Endothelial cell of umbilical vein (primary cell): ENCODE results near the gene UTS2B. TPM values are rescaled to one million over a fixed set of nuclear protein-coding genes. Genes with fewer than 3 reads are reported as not detected.

ENCODE experiments used
- BruUV-seq: library from RNA; stranded (reverse); fragments of 400-500 nt; replicated peaks from 2 replicates; lab custom pipeline; 2021; lab: Mats Ljungman, UMichigan
- CTCF ChIA-PET: fragments of 300-600, 350-600 bp; sonication (Branson Sonifier 250); formaldehyde crosslinking; loops from one replicate; lab custom pipeline; 2021; ENCODE audit warnings: antibody characterized with exemption, inconsistent platforms; lab: Charles Lee
- POLR2A ChIA-PET: fragments of 300-600, 350-600 bp; sonication (Branson Sonifier 250); formaldehyde crosslinking; loops from one replicate; lab custom pipeline; 2021; ENCODE audit warnings: antibody characterized with exemption, inconsistent platforms; lab: Charles Lee
- DNase-seq: peaks from one replicate; pipeline ENCODE4 v3.0.0-alpha.2; 2011; ENCODE audit warnings: low read depth, low spot score
- FAIRE-seq: peaks from 2 replicates; lab custom pipeline; 2011; peaks lifted over from hg19 to GRCh38; lab: Jason Lieb, UNC
- H2AFZ ChIP-seq: 2 replicates; pipeline ENCODE4 v1.6.0; 2012; ENCODE audit warnings: low read depth, low read length, control low read depth, inconsistent platforms
- H3K27ac ChIP-seq: 2 replicates; pipeline ENCODE4 v1.5.1; 2011; ENCODE audit warnings: low read depth, mild to moderate bottlenecking, control low read depth, low read length, moderate library complexity; ENCODE audit not compliant: insufficient read depth
- H3K27me3 ChIP-seq, 2 experiments: 2 replicates each; pipeline versions ENCODE4 v1.6.0 to v1.6.1; 2011; ENCODE audit warnings: low read length in 2 of 2, mixed read lengths in 1 of 2; ENCODE audit not compliant: control insufficient read depth in 2 of 2, insufficient read depth in 2 of 2
- H3K36me3 ChIP-seq, 2 experiments: 2 replicates in 1 of 2; 3 replicates in 1 of 2; pipeline ENCODE4 v1.5.1; 2011; ENCODE audit warnings: low read length in 2 of 2, mild to moderate bottlenecking in 1 of 2, moderate library complexity in 1 of 2; ENCODE audit not compliant: control insufficient read depth in 2 of 2, insufficient read depth in 2 of 2; ENCODE audit errors: extremely low read depth in 1 of 2
- H3K4me1 ChIP-seq: 3 replicates; pipeline ENCODE4 v1.5.1; 2011; ENCODE audit warnings: mild to moderate bottlenecking, low read length; ENCODE audit not compliant: control insufficient read depth, insufficient read depth; ENCODE audit errors: extremely low read depth
- H3K4me2 ChIP-seq: 2 replicates; pipeline ENCODE4 v1.6.1; 2011; ENCODE audit warnings: low read length, control low read depth, mixed read lengths; ENCODE audit not compliant: insufficient read depth
- H3K4me3 ChIP-seq, 3 experiments: fragments of 200-600 bp in 1 of 3; sonication (generic), shearing (Covaris generic) in 1 of 3; replicated peaks in 1 of 3; 2 replicates each; pipeline ENCODE4 v1.5.1; 2011 to 2016; ENCODE audit warnings: control low read depth in 3 of 3, low read length in 3 of 3, mild to moderate bottlenecking in 2 of 3, inconsistent platforms in 1 of 3, low read depth in 1 of 3, moderate library complexity in 1 of 3; ENCODE audit not compliant: insufficient read depth in 1 of 3
- H3K79me2 ChIP-seq: 2 replicates; pipeline ENCODE4 v1.6.0; 2012; ENCODE audit warnings: low read length, inconsistent platforms; ENCODE audit not compliant: control insufficient read depth, insufficient read depth
- H3K9ac ChIP-seq: replicated peaks from 2 replicates; pipeline ENCODE3; 2011; ENCODE audit warnings: low read length, control low read depth; ENCODE audit not compliant: insufficient read depth; ENCODE audit errors: extremely low read depth
- H3K9me1 ChIP-seq: replicated peaks from 3 replicates; pipeline ENCODE4 v1.6.0; 2011; ENCODE audit warnings: mild to moderate bottlenecking, low read length; ENCODE audit not compliant: control insufficient read depth, insufficient read depth; ENCODE audit errors: extremely low read depth
- H3K9me3 ChIP-seq: replicated peaks from 2 replicates; pipeline ENCODE4 v1.5.1; 2012; ENCODE audit warnings: low read length, inconsistent platforms; ENCODE audit not compliant: control insufficient read depth, insufficient read depth
- H4K20me1 ChIP-seq: replicated peaks from 2 replicates; pipeline ENCODE3; 2011; ENCODE audit warnings: mild to moderate bottlenecking, low read length; ENCODE audit not compliant: control insufficient read depth, insufficient read depth; ENCODE audit errors: extremely low read depth
- CTCF ChIP-seq, 2 donors: IDR thresholded peaks; 1 replicate in 1 of 2; 2 replicates in 1 of 2; pipeline ENCODE4 v1.5.1; 2011; ENCODE audit warnings: low read length in 2 of 2, mild to moderate bottlenecking in 2 of 2, moderate library complexity in 2 of 2, control low read depth in 1 of 2, inconsistent platforms in 1 of 2, low read depth in 1 of 2; ENCODE audit not compliant: insufficient read depth in 1 of 2; ENCODE audit errors: extremely low read depth in 1 of 2
- EZH2 ChIP-seq: IDR thresholded peaks from 2 replicates; pipeline ENCODE4 v1.6.1; 2012; ENCODE audit warnings: borderline replicate concordance, low read depth, mild to moderate bottlenecking, moderate library complexity, low read length, inconsistent platforms; ENCODE audit not compliant: severe bottlenecking
- FOS ChIP-seq: IDR thresholded peaks from 2 replicates; pipeline ENCODE4 v1.6.1; 2011; ENCODE audit warnings: mild to moderate bottlenecking, low read length, moderate library complexity, borderline replicate concordance; ENCODE audit not compliant: insufficient read depth
- GATA2 ChIP-seq: IDR thresholded peaks from 2 replicates; pipeline ENCODE4 v1.7.0; 2011; ENCODE audit warnings: low read depth, mild to moderate bottlenecking, moderate library complexity, mixed read lengths, low read length; ENCODE audit not compliant: insufficient read length, insufficient read depth
- JUN ChIP-seq: IDR thresholded peaks from 2 replicates; pipeline ENCODE4 v1.6.1; 2011; ENCODE audit warnings: borderline replicate concordance, low read depth; ENCODE audit not compliant: insufficient read length, insufficient read depth
- MYC ChIP-seq: IDR thresholded peaks from one replicate; pipeline ENCODE4 v1.6.1; 2011; ENCODE audit warnings: mild to moderate bottlenecking, low read depth, low read length
- POLR2A ChIP-seq: IDR thresholded peaks from 2 replicates; pipeline ENCODE4 v1.6.1; 2012; ENCODE audit warnings: low read depth, mild to moderate bottlenecking, control low read depth, low read length
- POLR2AphosphoS5 ChIP-seq: IDR thresholded peaks from 2 replicates; pipeline ENCODE4 v1.6.1; 2012; ENCODE audit warnings: low read depth, mild to moderate bottlenecking, control low read depth, low read length, moderate library complexity; ENCODE audit not compliant: insufficient read depth
- dilution Hi-C: fragments of 300-500 bp; cut with MboI; formaldehyde crosslinking; loops from one replicate; pipeline ENCODE4 v1.15.0; 2019; ENCODE audit warnings: low sequenced_read_pairs; ENCODE audit not compliant: extremely low pct_ligation_motif_present
- intact Hi-C: fragments of 100-400 bp; cut with micrococcal nuclease; formaldehyde crosslinking; loops from one replicate; pipeline ENCODE4 v1.10.0; 2022
- polyA plus RNA-seq, 4 experiments: library from polyadenylated mRNA; depleted of rRNA in 3 of 4; stranded (reverse) in 3 of 4; unstranded in 1 of 4; fragments of >200 nt; gene quantifications; 2 replicates each; pipeline versions ENCODE4 v1.2.1 to v1.2.3, GENCODE V29; 2011 to 2012; ENCODE audit warnings: missing spikeins in 1 of 4
- total RNA-seq: library from RNA; stranded (reverse); gene quantifications from 2 replicates; pipeline ENCODE4 v1.2.3, GENCODE V29; 2021
- TF ChIP-seq, protein P1 (sequence below): IDR thresholded peaks from 2 replicates; pipeline ENCODE4 v1.6.1; 2011; ENCODE audit not compliant: insufficient read depth, insufficient read length

UTS2B gene
- total and polyA plus RNA-seq, 2 donors (not counting 3 experiments of a cell fraction or from before 2014, with no cell fraction given) = 0.21 to 1.1 TPM

- no peaks in the 10 kb centered on the region for H3K9me3 ChIP-seq
- H3K4me2 ChIP-seq = peak overlapping the region; percentile 91
- FAIRE-seq (peak; percentile 91), DNase-seq (peak; percentile 78)
- CTCF ChIA-PET = interaction anchor here (0.7 to 2.3 kb wide), 12 partner anchors 8 to 231 kb away, joined by 3 to 16 read pairs (median 4); partner anchors contain the start of gene UTS2B
- BruUV-seq = no TSS peak
- POLR2A ChIA-PET = no interaction called here
- peaks cover 9 to 35% of the 10 kb centered on the region in 2 experiments for H3K36me3 ChIP-seq
- peaks cover 38% of the 10 kb centered on the region for H3K4me1 ChIP-seq
- peak; percentile 84 for TF ChIP-seq FOS
- TF ChIP-seq MYC = no peak
- TF ChIP-seq EZH2 = no peak
- peak; percentile 61 for TF ChIP-seq POLR2A
- TF ChIP-seq JUN = peak; percentile 56
- TF ChIP-seq GATA2 = peak; percentile 82
- TF ChIP-seq, protein P1, sequence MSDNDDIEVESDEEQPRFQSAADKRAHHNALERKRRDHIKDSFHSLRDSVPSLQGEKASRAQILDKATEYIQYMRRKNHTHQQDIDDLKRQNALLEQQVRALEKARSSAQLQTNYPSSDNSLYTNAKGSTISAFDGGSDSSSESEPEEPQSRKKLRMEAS = no peak
- peak; percentile 92 for TF ChIP-seq POLR2AphosphoS5
- no peak for TF ChIP-seq CTCF (IDR thresholded peaks at IDR 0.05; ENCODE audit: extremely low read depth in 1 of 2, insufficient read depth in 1 of 2, low read depth in 1 of 2, low read length in 2 of 2)
- H4K20me1 ChIP-seq = no peaks in the 10 kb centered on the region
- peak overlapping the region; percentile 61 for H3K27ac ChIP-seq
- no peak overlapping the region for H2AFZ ChIP-seq
- H3K9ac ChIP-seq = no peak overlapping the region
- peak overlapping the region in 1 of 3 experiments; percentile 50 for H3K4me3 ChIP-seq
- H3K27me3 ChIP-seq = no peaks in the 10 kb centered on the region
- dilution Hi-C loops = no loop called here
- no peaks in the 10 kb centered on the region for H3K9me1 ChIP-seq
- intact Hi-C loops = loop anchor here (1.0 to 2.0 kb wide), 5 partner anchors 9 to 35 kb away; no protein-coding TSS in a partner anchor
- H3K79me2 ChIP-seq = peaks cover 60% of the 10 kb centered on the region
Observed at GRCh38 chr3:191366675-191367074, 36.3 kb upstream of the UTS2B start.
